ENCODE data around the gene CPXM2.

The CPXM2 gene

GRCh38 chr10:123833170-123833850 lies 58.3 kb downstream of the CPXM2 start:
- in situ Hi-C loops (cut with HindIII; ENCODE audit: low pct_unique_long_range_greater_than_20kb, low sequenced_read_pairs), result no loop called here
- TF ChIP-seq JUND (IDR thresholded peaks at IDR 0.05; ENCODE audit: low read depth), result no peak
- no peak for DNase-seq (ENCODE audit: low read depth in 1 of 2, low spot score in 1 of 2)

DNA sequence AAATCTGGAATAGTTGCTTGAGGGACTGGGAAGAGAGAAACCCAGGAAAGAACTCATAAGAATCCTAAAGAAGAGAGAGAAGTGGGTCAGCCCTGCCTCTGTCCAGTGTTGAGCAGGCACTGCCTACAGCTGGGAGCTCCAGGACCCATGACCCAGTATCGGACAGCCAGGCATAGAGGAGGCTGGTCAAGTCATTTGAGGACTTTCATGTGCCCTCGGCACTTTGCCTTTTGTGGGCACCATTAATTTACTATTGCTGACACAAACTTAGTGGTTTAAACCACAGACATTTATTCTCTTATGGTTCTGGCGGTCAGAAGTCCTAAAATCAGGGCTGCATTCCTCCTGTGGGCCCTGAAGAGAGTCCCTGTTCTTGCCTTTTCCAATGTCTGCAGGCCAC lies 60.3 kb downstream of the CPXM2 start:
- TF ChIP-seq JUND (IDR thresholded peaks at IDR 0.05; ENCODE audit: low read depth), result no peak
- in situ Hi-C loops (cut with HindIII; ENCODE audit: low pct_unique_long_range_greater_than_20kb, low sequenced_read_pairs), result no loop called here
- no peak for DNase-seq (ENCODE audit: low read depth in 1 of 2, low spot score in 1 of 2)

DNA sequence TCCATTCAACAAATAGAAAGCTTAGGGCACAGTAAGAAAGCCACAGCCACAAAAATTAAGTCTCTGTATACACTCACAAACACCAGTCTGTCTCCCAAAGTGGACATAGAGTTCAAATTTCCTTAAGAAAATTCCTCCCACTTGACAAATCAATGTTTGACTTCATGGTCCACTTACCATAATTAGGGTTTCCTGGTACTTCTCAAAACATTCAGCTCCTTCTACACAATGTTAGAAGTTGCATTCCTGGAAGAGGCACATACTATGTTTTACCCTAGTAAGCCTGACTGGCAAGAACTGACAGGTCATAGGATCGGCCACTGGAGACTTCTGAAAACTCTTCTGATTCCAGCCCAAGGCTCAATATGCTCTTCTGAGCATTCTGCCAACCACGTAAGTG lies 70.5 kb downstream of the CPXM2 start:
- TF ChIP-seq JUND (IDR thresholded peaks at IDR 0.05; ENCODE audit: low read depth), result no peak
- DNase-seq (ENCODE audit: low read depth in 1 of 2, low spot score in 1 of 2), result peak in 1 of 2 experiments; percentile 33
- in situ Hi-C loops (cut with HindIII; ENCODE audit: low pct_unique_long_range_greater_than_20kb, low sequenced_read_pairs), result no loop called here

GRCh38 chr10:123809632-123810031 lies 82.0 kb downstream of the CPXM2 start:
- in situ Hi-C loops (cut with HindIII; ENCODE audit: low pct_unique_long_range_greater_than_20kb, low sequenced_read_pairs), result no loop called here
- TF ChIP-seq JUND (IDR thresholded peaks at IDR 0.05; ENCODE audit: low read depth), result no peak
- DNase-seq (ENCODE audit: low read depth in 1 of 2, low spot score in 1 of 2), result no peak

- no peak for TF ChIP-seq JUND (IDR thresholded peaks at IDR 0.05; ENCODE audit: low read depth)
- DNase-seq (ENCODE audit: low read depth in 1 of 2, low spot score in 1 of 2), result no peak
- in situ Hi-C loops (cut with HindIII; ENCODE audit: low pct_unique_long_range_greater_than_20kb, low sequenced_read_pairs), result no loop called here
These were observed 82.7 kb downstream of the CPXM2 start for GRCh38 chr10:123808906-123809305.

GRCh38 chr10:123808286-123808685 lies 83.3 kb downstream of the CPXM2 start:
- no peak for TF ChIP-seq JUND (IDR thresholded peaks at IDR 0.05; ENCODE audit: low read depth)
- no peak for DNase-seq (ENCODE audit: low read depth in 1 of 2, low spot score in 1 of 2)
- in situ Hi-C loops (cut with HindIII; ENCODE audit: low pct_unique_long_range_greater_than_20kb, low sequenced_read_pairs), result no loop called here

- in situ Hi-C loops (cut with HindIII; ENCODE audit: low pct_unique_long_range_greater_than_20kb, low sequenced_read_pairs), result no loop called here
- no peak for DNase-seq (ENCODE audit: low read depth in 1 of 2, low spot score in 1 of 2)
- TF ChIP-seq JUND (IDR thresholded peaks at IDR 0.05; ENCODE audit: low read depth), result no peak
These were observed 84.1 kb downstream of the CPXM2 start for GRCh38 chr10:123807444-123808035.

DNA sequence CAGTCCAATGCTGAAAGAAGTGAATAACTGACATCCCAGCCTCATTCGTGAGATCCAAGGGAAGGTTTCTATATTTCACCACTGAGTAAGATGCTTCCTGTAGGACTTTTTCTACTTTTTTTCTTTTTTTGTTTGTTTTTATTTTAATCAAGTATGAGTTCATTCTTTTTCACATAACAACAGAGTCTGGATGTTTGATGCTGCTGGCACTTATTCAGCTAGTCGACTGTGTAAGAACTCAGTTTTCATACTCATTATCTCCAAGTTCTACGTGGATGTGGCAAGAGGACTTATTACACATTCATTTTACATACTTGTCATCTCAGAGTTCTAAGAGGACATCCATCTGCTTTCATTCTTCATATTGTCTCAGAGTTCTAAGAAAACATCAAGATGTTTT lies 86.9 kb downstream of the CPXM2 start:
- in situ Hi-C loops (cut with HindIII; ENCODE audit: low pct_unique_long_range_greater_than_20kb, low sequenced_read_pairs), result no loop called here
- no peak for DNase-seq (ENCODE audit: low read depth in 1 of 2, low spot score in 1 of 2)
- no peak for TF ChIP-seq JUND (IDR thresholded peaks at IDR 0.05; ENCODE audit: low read depth)

DNA sequence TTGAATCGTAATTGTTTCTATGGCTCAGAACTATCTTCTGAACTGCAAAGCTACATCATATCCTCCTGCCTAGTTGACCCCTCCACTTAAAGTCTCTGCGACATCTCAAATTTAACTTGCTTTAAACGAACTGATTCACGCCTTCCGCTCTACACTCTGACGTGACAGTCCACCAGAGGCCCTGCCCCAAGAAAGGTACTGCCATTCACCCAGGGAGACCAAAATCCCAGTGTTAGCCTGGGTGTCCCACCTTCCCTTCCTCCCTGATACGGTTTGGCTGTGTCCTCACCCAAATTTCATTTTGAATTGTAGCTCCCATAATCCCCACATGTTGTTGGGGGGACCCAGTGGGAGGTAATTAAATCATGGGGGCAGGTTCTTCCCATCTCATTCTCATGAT lies 90.8 kb downstream of the CPXM2 start:
- in situ Hi-C loops (cut with HindIII; ENCODE audit: low pct_unique_long_range_greater_than_20kb, low sequenced_read_pairs), result no loop called here
- TF ChIP-seq JUND (IDR thresholded peaks at IDR 0.05; ENCODE audit: low read depth), result no peak
- DNase-seq (ENCODE audit: low read depth in 1 of 2, low spot score in 1 of 2), result no peak

DNA sequence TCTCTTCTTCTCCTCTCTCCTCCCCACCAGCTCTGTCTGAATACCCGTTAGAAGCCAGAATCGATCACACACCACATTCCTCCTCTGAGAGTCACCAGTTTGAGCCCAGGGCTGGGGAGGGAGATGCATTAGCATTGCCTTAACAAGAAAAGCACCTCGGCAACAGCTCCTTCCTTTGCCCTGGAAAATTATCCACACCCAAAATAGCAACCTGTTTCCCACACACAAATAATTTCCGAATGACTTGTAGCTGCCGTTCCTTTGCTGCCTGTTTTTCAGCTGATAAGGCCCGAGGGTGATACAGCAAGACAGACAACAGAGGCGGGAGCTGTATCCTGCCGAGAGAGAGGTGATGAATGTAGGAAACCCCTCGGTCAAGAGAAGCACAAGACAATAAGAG lies 91.3 kb downstream of the CPXM2 start:
- in situ Hi-C loops (cut with HindIII; ENCODE audit: low pct_unique_long_range_greater_than_20kb, low sequenced_read_pairs), result no loop called here
- no peak for TF ChIP-seq JUND (IDR thresholded peaks at IDR 0.05; ENCODE audit: low read depth)
- DNase-seq (ENCODE audit: low read depth in 1 of 2, low spot score in 1 of 2), result no peak

DNA sequence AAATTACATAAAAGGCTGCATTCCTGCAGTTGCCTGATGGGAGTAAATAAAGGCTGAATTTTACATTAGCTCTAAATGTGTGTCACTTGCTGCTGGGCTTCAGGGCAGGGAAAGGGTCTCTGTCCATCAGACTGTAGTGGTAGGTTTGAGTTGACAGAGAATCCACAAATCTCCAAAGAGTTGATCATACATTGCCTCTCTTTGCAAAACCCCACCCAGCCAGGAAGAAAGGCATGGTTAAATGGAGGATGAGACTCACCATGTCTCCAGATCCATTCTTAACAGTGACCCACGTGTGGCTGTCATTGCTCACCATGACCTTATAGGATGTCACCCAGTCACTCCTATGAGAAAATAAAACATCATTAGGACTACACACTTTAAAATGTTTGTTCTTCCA lies 92.8 kb downstream of the CPXM2 start:
- no peak for TF ChIP-seq JUND (IDR thresholded peaks at IDR 0.05; ENCODE audit: low read depth)
- in situ Hi-C loops (cut with HindIII; ENCODE audit: low pct_unique_long_range_greater_than_20kb, low sequenced_read_pairs), result no loop called here
- no peak for DNase-seq (ENCODE audit: low read depth in 1 of 2, low spot score in 1 of 2)

GRCh38 chr10:123797813-123798212 lies 93.8 kb downstream of the CPXM2 start:
- in situ Hi-C loops (cut with HindIII; ENCODE audit: low pct_unique_long_range_greater_than_20kb, low sequenced_read_pairs), result no loop called here
- no peak for TF ChIP-seq JUND (IDR thresholded peaks at IDR 0.05; ENCODE audit: low read depth)

DNA sequence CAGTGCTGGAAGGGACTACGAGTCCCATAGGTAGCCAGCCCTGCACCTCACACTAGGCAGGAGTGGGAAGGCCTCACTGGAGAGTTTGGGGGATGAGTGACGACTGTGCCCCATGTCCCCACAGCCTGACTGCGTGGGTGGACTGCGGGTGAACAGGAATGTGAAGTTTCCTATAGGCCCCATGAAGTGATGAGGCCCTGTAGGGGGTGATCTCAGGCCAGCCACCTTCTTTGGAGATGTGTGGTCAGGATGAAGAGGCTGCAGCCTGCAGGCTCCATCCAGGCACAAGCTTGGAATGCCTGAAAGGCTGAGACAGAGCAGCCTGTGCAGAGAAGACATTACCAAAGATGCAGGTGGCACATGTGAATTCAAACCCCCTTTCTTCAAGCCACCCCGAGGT lies 94.9 kb downstream of the CPXM2 start:
- no peak for DNase-seq (ENCODE audit: low read depth in 1 of 2, low spot score in 1 of 2)
- no peak for TF ChIP-seq JUND (IDR thresholded peaks at IDR 0.05; ENCODE audit: low read depth)
- in situ Hi-C loops (cut with HindIII; ENCODE audit: low pct_unique_long_range_greater_than_20kb, low sequenced_read_pairs), result no loop called here

More at GRCh38 chr10:123797813-123798212, 93.8 kb downstream of the CPXM2 start:
- DNase-seq (ENCODE audit: low read depth in 1 of 2, low spot score in 1 of 2), result no peak

All from T47D (cell line).